Kidney epithelial cell (primary cell): ENCODE measurements around the gene PNLIPRP1. TPM values are rescaled to one million over a fixed set of nuclear protein-coding genes. Genes with fewer than 3 reads are reported as not detected.

Source experiments
- DNase-seq: peaks from one replicate; pipeline ENCODE4 v3.0.0-alpha.2; 2010; ENCODE audit warnings: low read depth
- H3K27me3 ChIP-seq: 2 replicates; pipeline ENCODE4 v1.6.0; 2011; ENCODE audit warnings: low read length; ENCODE audit not compliant: control insufficient read depth, insufficient read depth
- H3K36me3 ChIP-seq: 2 replicates; pipeline ENCODE4 v1.5.1; 2011; ENCODE audit warnings: low read length; ENCODE audit not compliant: control insufficient read depth, insufficient read depth
- H3K4me3 ChIP-seq: 2 replicates; pipeline ENCODE4 v1.5.1; 2011; ENCODE audit warnings: low read depth, mild to moderate bottlenecking, control low read depth, low read length
- CTCF ChIP-seq: IDR thresholded peaks from 2 replicates; pipeline ENCODE4 v1.5.1; 2011; ENCODE audit warnings: mild to moderate bottlenecking, moderate library complexity, low read length, control low read depth, inconsistent platforms; ENCODE audit not compliant: insufficient read depth, poor library complexity, severe bottlenecking
- total RNA-seq: library from RNA; depleted of rRNA; stranded (reverse); fragments of >200 nt; gene quantifications from 2 replicates; pipeline ENCODE4 v1.2.3, GENCODE V29; 2015

Gene PNLIPRP1
- total RNA-seq, 1 donor from 2014 or later: not detected

DNA sequence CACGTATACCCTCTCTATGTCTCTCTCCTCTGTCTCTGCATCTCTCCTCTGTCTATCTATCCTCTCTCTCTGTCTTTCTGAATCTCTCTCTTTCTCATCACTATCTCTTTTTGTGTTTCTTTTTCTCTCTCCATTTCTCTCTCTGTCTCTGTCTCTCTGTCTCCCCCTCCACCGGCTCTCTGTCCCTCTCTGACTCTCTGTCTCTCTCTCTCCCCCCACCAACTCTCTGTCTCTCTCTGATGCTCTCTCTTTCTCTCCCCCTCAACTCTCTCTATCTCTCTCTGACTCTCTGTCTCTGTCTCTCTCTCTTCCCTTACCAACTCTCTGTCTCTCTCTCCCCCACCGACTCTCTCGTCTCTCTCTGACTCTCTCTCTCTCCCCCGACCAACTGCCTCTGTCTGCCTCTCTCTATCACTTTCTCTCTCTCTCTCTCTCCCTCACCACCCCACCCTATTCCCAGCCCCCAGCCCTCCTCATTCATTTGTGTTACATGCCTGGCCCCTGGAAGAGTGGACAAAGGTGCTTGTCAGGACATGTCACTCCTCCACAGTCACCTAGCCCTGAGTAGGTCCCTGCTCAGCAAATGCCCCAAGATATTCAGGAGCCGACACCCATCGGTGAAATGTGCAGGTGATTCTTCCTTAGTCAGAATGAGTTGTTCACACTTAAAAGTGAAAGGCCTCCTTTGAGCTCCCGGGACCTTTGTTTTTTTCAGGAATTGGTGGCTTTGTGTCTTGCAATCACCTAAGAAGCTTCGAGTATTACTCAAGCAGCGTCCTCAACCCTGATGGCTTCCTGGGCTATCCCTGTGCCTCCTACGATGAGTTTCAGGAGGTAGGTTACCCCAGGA lies 43.6 kb downstream of the PNLIPRP1 start:
- no peaks in the 10 kb centered on the region for H3K36me3 ChIP-seq
- TF ChIP-seq CTCF: no peak
- H3K4me3 ChIP-seq: no peak overlapping the region
- H3K27me3 ChIP-seq: peaks cover 5% of the 10 kb centered on the region
- DNase-seq: no peak

- DNase-seq: no peak
- H3K4me3 ChIP-seq: no peak overlapping the region
- no peak for TF ChIP-seq CTCF
- H3K36me3 ChIP-seq: no peaks in the 10 kb centered on the region
- H3K27me3 ChIP-seq: no peaks in the 10 kb centered on the region
Observed at GRCh38 chr10:116636385-116636784, 45.6 kb downstream of the PNLIPRP1 start.

DNA sequence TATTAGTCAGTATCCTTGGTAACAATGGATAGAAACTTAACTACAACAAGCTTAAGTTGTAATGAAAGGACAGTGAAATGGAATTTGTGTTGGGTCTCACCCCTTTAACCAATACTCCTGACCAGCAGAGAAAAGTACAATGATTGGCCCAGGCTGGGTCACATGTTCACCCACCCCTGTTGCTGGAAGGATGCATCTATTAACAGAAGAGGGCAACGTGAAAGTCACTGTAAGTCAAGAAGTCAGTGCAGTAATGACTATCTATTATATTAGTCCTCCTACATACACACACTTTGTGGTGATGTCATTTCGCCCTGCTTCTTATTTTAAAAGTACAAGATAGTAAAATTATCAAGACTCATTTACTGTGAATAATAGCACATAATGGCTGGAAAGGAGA lies 46.2 kb downstream of the PNLIPRP1 start:
- no peak for DNase-seq
- TF ChIP-seq CTCF: no peak
- Histone ChIP-seq H3K4me3 (no peak overlapping the region), H3K36me3 (no peaks in the 10 kb centered on the region), H3K27me3 (no peaks in the 10 kb centered on the region)

DNA sequence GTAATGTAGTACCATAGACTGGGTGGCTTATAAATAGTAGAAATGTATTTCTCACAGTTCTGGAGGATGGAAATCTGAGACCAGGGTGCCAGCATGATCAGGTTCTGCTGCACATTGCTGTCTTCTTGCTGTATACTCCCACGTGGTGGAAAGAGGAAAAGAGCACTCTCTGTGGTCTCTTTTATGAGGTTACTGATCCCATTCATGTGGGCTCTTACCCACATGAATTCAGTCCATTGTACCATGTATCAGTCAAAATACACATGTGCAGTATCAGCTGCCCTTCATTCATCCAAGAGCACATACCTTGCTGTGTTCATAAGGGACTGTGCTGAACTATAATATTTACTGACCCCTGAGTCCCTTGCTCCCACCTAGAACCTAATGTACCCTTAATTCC lies 47.1 kb downstream of the PNLIPRP1 start:
- no peak for DNase-seq
- TF ChIP-seq CTCF: no peak
- Histone ChIP-seq H3K36me3 (no peaks in the 10 kb centered on the region), H3K27me3 (no peaks in the 10 kb centered on the region), H3K4me3 (no peak overlapping the region)

DNA sequence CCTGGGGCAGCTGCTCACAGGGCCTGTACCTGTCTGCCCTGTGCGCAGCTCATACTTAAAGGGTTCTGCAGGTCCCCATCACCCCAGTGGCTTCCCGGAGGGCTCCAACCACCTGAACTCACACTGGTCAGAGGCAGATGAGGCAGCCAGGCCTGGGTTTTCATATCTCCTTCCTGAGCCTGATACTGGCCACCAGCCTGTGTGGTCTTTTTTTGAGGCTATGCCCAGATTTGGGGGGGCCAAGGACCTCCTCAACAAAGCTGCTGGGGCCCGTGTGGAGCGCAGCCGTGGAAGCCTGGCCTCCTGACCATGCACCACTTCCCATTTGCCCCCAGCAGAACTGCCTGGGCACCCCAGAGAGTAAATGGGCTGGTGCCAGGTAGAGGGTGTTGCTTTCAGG lies 55.7 kb downstream of the PNLIPRP1 start:
- no peak overlapping the region for H3K4me3 ChIP-seq
- peaks cover 2% of the 10 kb centered on the region for H3K27me3 ChIP-seq
- DNase-seq: no peak
- H3K36me3 ChIP-seq: no peaks in the 10 kb centered on the region
- no peak for TF ChIP-seq CTCF

- Histone ChIP-seq H3K27me3 (no peaks in the 10 kb centered on the region), H3K36me3 (no peaks in the 10 kb centered on the region), H3K4me3 (no peak overlapping the region)
- TF ChIP-seq CTCF: no peak
- no peak for DNase-seq
Observed at GRCh38 chr10:116648903-116649302, 58.1 kb downstream of the PNLIPRP1 start.
